SK-N-DZ (cell line): Measurements from ENCODE around the gene SVOPL.

Experiments
- DNase-seq: peaks from one replicate; pipeline ENCODE4 v3.0.0-alpha.2; 2015; ENCODE audit warnings: low spot score
- small RNA-seq, 2 experiments: library from RNA; depleted of rRNA; stranded (forward); fragments of <200 nt; gene quantifications; one replicate each; pipeline ENCODE3, GENCODE V24; 2014

The SVOPL gene

GRCh38 chr7:138564365-138564764 lies 136.8 kb downstream of the SVOPL start:
- DNase-seq, result no peak

GRCh38 chr7:138563808-138564207 lies 137.4 kb downstream of the SVOPL start:
- DNase-seq, result no peak

GRCh38 chr7:138559448-138559847 lies 141.7 kb downstream of the SVOPL start:
- no peak for DNase-seq

- no peak for DNase-seq
These were observed 144.2 kb downstream of the SVOPL start for GRCh38 chr7:138556771-138557484.

GRCh38 chr7:138555684-138556083 lies 145.5 kb downstream of the SVOPL start:
- DNase-seq, result no peak

- no peak for DNase-seq
These were observed 146.5 kb downstream of the SVOPL start for GRCh38 chr7:138554674-138555073.

GRCh38 chr7:138553805-138554204 lies 147.4 kb downstream of the SVOPL start:
- DNase-seq, result no peak

- DNase-seq, result no peak
These were observed 150.1 kb downstream of the SVOPL start for GRCh38 chr7:138551102-138551501.

GRCh38 chr7:138550337-138550736 lies 150.8 kb downstream of the SVOPL start:
- no peak for DNase-seq

GRCh38 chr7:138549082-138549481 lies 152.1 kb downstream of the SVOPL start:
- DNase-seq, result no peak

GRCh38 chr7:138546829-138547228 lies 154.3 kb downstream of the SVOPL start:
- DNase-seq, result no peak

- no peak for DNase-seq
These were observed 155.0 kb downstream of the SVOPL start for GRCh38 chr7:138546064-138546619.

- no peak for DNase-seq
These were observed 156.0 kb downstream of the SVOPL start for GRCh38 chr7:138545123-138545522.

Small RNA genes within 50 kb of the gene (small RNA-seq; reads per million reads assigned to genes)
- gene RF00561, result 0 reads per million in 2 experiments
